IMR-90 (cell line): ENCODE results near the gene AIFM2.
"Not testable (repeated sequence)": the region's sequence is repeated elsewhere in the genome, so short reads cannot be mapped to it uniquely, and the experiment has no call there.

Experiments
- CEBPB ChIP-seq: IDR thresholded peaks from 2 replicates; pipeline ENCODE4 v1.6.1; 2012; ENCODE audit warnings: low read depth, low read length, improper control_type of control experiment
- MAZ ChIP-seq: IDR thresholded peaks from 2 replicates; pipeline ENCODE4 v1.6.1; 2012; ENCODE audit warnings: low read depth, mild to moderate bottlenecking, low read length, improper control_type of control experiment, moderate library complexity, borderline replicate concordance
- MXI1 ChIP-seq: IDR thresholded peaks from 2 replicates; pipeline ENCODE4 v1.6.1; 2012; ENCODE audit warnings: low read depth, mild to moderate bottlenecking, low read length, moderate library complexity, borderline replicate concordance
- POLR2A ChIP-seq: IDR thresholded peaks from 2 replicates; pipeline ENCODE4 v1.6.1; 2012; ENCODE audit warnings: mild to moderate bottlenecking, low read depth, low read length
- RAD21 ChIP-seq: IDR thresholded peaks from 2 replicates; pipeline ENCODE4 v1.6.1; 2012; ENCODE audit warnings: low read length, improper control_type of control experiment
- RCOR1 ChIP-seq: IDR thresholded peaks from 2 replicates; pipeline ENCODE4 v1.6.1; 2012; ENCODE audit warnings: mild to moderate bottlenecking, low read length, improper control_type of control experiment; ENCODE audit not compliant: insufficient replicate concordance
- RFX5 ChIP-seq: IDR thresholded peaks from 2 replicates; pipeline ENCODE4 v1.8.0; 2012; ENCODE audit warnings: low read depth, mild to moderate bottlenecking, low read length, moderate library complexity
- TF ChIP-seq, protein P1 (sequence below): conservative IDR thresholded peaks from 2 replicates; pipeline ENCODE4 v1.5.1; 2012; ENCODE audit warnings: mild to moderate bottlenecking, low read depth, low read length, improper control_type of control experiment
- TF ChIP-seq, protein P2 (sequence below): fragments of 150-350 bp; IDR thresholded peaks from 2 replicates; pipeline ENCODE4 v1.6.1; 2017; ENCODE audit warnings: mild to moderate bottlenecking, antibody characterized with exemption, low read length, low read depth

DNA sequence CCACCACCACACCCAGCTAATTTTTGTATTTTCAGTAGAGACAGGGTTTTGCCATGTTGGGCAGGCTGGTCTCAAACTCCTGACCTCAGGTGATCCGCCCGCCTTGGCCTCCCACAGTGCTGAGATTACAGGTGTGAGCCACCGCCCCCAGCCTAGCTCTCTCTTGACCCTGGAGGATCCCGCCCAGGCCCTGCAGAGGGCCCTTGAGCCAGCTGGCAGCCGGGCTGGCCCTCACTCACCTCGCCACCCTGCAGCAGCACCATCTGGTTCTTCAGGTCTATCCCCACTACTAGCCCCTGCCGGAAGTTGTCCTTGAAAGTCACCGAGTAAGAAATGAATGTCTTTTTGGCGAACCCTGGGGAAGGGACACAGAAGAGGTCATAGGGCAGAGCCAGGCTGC is 9.5 kb downstream of the AIFM2 start:
- not testable (repeated sequence) for TF ChIP-seq CEBPB, RAD21, POLR2A, RCOR1, MXI1, MAZ, RFX5
- TF ChIP-seq, protein P1, sequence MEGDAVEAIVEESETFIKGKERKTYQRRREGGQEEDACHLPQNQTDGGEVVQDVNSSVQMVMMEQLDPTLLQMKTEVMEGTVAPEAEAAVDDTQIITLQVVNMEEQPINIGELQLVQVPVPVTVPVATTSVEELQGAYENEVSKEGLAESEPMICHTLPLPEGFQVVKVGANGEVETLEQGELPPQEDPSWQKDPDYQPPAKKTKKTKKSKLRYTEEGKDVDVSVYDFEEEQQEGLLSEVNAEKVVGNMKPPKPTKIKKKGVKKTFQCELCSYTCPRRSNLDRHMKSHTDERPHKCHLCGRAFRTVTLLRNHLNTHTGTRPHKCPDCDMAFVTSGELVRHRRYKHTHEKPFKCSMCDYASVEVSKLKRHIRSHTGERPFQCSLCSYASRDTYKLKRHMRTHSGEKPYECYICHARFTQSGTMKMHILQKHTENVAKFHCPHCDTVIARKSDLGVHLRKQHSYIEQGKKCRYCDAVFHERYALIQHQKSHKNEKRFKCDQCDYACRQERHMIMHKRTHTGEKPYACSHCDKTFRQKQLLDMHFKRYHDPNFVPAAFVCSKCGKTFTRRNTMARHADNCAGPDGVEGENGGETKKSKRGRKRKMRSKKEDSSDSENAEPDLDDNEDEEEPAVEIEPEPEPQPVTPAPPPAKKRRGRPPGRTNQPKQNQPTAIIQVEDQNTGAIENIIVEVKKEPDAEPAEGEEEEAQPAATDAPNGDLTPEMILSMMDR: not testable (repeated sequence)
- TF ChIP-seq, protein P2, sequence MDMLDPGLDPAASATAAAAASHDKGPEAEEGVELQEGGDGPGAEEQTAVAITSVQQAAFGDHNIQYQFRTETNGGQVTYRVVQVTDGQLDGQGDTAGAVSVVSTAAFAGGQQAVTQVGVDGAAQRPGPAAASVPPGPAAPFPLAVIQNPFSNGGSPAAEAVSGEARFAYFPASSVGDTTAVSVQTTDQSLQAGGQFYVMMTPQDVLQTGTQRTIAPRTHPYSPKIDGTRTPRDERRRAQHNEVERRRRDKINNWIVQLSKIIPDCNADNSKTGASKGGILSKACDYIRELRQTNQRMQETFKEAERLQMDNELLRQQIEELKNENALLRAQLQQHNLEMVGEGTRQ: not testable (repeated sequence)
